Tibial nerve (tissue), 4 donors: ENCODE results near the gene MSI2.

Source experiments
- EP300 ChIP-seq, 2 donors: sonication (generic); formaldehyde crosslinking; IDR thresholded peaks; one replicate each; pipeline ENCODE4 v1.6.1; 2017; ENCODE audit warnings: antibody characterized with exemption in 2 of 2, mild to moderate bottlenecking in 1 of 2
- POLR2A ChIP-seq, 2 donors: fragments of 450-650 bp; IDR thresholded peaks; one replicate each; pipeline ENCODE4 v1.6.1; 2017; ENCODE audit warnings: antibody characterized with exemption in 2 of 2, mild to moderate bottlenecking in 2 of 2, moderate library complexity in 2 of 2
- TF ChIP-seq, protein P1 (sequence below), 5 experiments: fragments of 200-600 bp in 3 of 5; fragments of 450-650 bp in 2 of 5; sonication (generic) in 3 of 5; IDR thresholded peaks; one replicate each; pipeline ENCODE4 v1.5.1; 2016 to 2019; ENCODE audit warnings: antibody characterized with exemption in 5 of 5, mild to moderate bottlenecking in 3 of 5, moderate library complexity in 2 of 5

DNA sequence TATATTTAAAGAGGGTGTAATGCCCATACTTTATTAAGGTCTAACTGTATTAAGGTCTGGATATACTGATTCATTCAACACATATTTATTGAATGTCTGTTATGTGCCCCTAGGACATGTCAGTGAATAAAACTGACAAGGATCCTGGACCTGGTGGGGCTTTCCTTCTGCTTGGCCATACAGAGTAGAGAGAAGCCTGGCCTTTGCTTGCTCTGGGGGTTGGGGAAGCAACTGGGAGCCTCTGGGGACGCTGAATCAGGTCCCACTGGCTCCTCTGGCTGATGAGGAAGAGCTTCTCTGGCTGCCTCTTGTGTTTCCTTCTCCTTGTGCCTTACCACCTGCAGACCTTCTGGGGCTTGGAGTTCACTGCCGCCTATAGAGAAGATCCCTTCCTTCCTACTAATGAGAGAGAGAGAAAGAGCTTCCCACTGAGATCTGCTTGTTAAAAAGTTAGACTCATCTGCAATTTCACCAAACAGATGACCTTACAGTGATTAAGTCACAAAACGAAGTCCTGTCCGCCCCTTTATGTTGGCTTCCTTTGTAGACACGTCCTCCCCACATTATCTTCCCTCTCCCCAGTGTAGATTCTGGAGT is 49.7 kb downstream of the MSI2 start:
- TF ChIP-seq, protein P1, sequence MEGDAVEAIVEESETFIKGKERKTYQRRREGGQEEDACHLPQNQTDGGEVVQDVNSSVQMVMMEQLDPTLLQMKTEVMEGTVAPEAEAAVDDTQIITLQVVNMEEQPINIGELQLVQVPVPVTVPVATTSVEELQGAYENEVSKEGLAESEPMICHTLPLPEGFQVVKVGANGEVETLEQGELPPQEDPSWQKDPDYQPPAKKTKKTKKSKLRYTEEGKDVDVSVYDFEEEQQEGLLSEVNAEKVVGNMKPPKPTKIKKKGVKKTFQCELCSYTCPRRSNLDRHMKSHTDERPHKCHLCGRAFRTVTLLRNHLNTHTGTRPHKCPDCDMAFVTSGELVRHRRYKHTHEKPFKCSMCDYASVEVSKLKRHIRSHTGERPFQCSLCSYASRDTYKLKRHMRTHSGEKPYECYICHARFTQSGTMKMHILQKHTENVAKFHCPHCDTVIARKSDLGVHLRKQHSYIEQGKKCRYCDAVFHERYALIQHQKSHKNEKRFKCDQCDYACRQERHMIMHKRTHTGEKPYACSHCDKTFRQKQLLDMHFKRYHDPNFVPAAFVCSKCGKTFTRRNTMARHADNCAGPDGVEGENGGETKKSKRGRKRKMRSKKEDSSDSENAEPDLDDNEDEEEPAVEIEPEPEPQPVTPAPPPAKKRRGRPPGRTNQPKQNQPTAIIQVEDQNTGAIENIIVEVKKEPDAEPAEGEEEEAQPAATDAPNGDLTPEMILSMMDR (IDR thresholded peaks at IDR 0.05), result no peak
- no peak for TF ChIP-seq POLR2A (IDR thresholded peaks at IDR 0.05)
- TF ChIP-seq EP300 (IDR thresholded peaks at IDR 0.05), result no peak
